MV-4-11 (cell line): ENCODE results near the gene FER1L5.

Source experiments
- DNase-seq: peaks from one replicate; lab custom pipeline; 2025; lab: John Stamatoyannopoulos, UW

Gene FER1L5

GRCh38 chr2:96681540-96681939, 39.0 kb downstream of the FER1L5 start:
- no peak for DNase-seq

- no peak for DNase-seq
Observed at GRCh38 chr2:96683307-96683706, 40.7 kb downstream of the FER1L5 start.

GRCh38 chr2:96683972-96684820, 41.6 kb downstream of the FER1L5 start:
- DNase-seq = no peak

- no peak for DNase-seq
Observed at GRCh38 chr2:96684883-96685576, 42.5 kb downstream of the FER1L5 start.

GRCh38 chr2:96685577-96686459, 43.3 kb downstream of the FER1L5 start:
- DNase-seq = no peak

GRCh38 chr2:96687266-96687665, 44.7 kb downstream of the FER1L5 start:
- no peak for DNase-seq

GRCh38 chr2:96687711-96688640, 45.4 kb downstream of the FER1L5 start:
- no peak for DNase-seq

GRCh38 chr2:96688649-96689430, 46.3 kb downstream of the FER1L5 start:
- no peak for DNase-seq

- DNase-seq = no peak
Observed at GRCh38 chr2:96689431-96689991, 46.9 kb downstream of the FER1L5 start.

- no peak for DNase-seq
Observed at GRCh38 chr2:96690306-96691021, 47.9 kb downstream of the FER1L5 start.

- DNase-seq = no peak
Observed at GRCh38 chr2:96691022-96691612, 48.6 kb downstream of the FER1L5 start.

GRCh38 chr2:96692094-96692971, 49.8 kb downstream of the FER1L5 start:
- no peak for DNase-seq

- DNase-seq = no peak
Observed at GRCh38 chr2:96693286-96694200, 51.0 kb downstream of the FER1L5 start.

GRCh38 chr2:96694279-96694678, 51.7 kb downstream of the FER1L5 start:
- no peak for DNase-seq

- no peak for DNase-seq
Observed at GRCh38 chr2:96694816-96695455, 52.4 kb downstream of the FER1L5 start.

- no peak for DNase-seq
Observed at GRCh38 chr2:96695602-96696001, 53.0 kb downstream of the FER1L5 start.
